GM23338 (cell line): Measurements from ENCODE around the gene RAB37. TPM values are rescaled to one million over a fixed set of nuclear protein-coding genes. Genes with fewer than 3 reads are reported as not detected.

ENCODE experiments used
- JUNB ChIP-seq: IDR thresholded peaks from one replicate; pipeline ENCODE4 v1.6.1; 2016; ENCODE audit warnings: antibody characterized with exemption; ENCODE audit not compliant: unreplicated experiment
- NANOG ChIP-seq: IDR thresholded peaks from 2 replicates; pipeline ENCODE4 v1.6.1; 2016; ENCODE audit warnings: antibody characterized with exemption, borderline replicate concordance
- POLR2AphosphoS5 ChIP-seq: IDR thresholded peaks from 2 replicates; pipeline ENCODE4 v1.6.1; 2016; ENCODE audit warnings: antibody characterized with exemption, low read depth
- STAT1 ChIP-seq: IDR thresholded peaks from one replicate; pipeline ENCODE4 v1.6.1; 2016; ENCODE audit warnings: antibody characterized with exemption; ENCODE audit not compliant: unreplicated experiment
- polyA plus RNA-seq: library from polyadenylated mRNA; unstranded; fragments of >200 nt; fragmentation: Nextera tagmentation; extraction: Ambion mirVana; gene quantifications from 2 replicates; pipeline ENCODE4 v1.2.1, GENCODE V29; 2016
- total RNA-seq: library from RNA; depleted of rRNA; stranded (reverse); fragments of >200 nt; shearing (Covaris generic); gene quantifications from 2 replicates; pipeline ENCODE4 v1.2.3, GENCODE V29; 2014
- TF ChIP-seq, protein P1 (sequence below): fragments of 250-450 bp; sonication (Bioruptor Pico); IDR thresholded peaks from 2 replicates; pipeline ENCODE4 v1.5.0; 2020; ENCODE audit warnings: mild to moderate bottlenecking, moderate library complexity
- TF ChIP-seq, protein P2 (sequence below), 2 experiments: fragments of 200-600 bp in 1 of 2; sonication (generic) in 1 of 2; conservative IDR thresholded peaks; 2 replicates each; pipeline versions ENCODE4 v1.5.1 to v1.6.1; 2016 to 2017; ENCODE audit warnings: antibody characterized with exemption in 2 of 2, low read depth in 2 of 2, mild to moderate bottlenecking in 2 of 2, moderate library complexity in 1 of 2
- TF ChIP-seq, protein P3 (sequence below): IDR thresholded peaks from one replicate; pipeline ENCODE4 v1.6.1; 2018; ENCODE audit warnings: antibody characterized with exemption; ENCODE audit not compliant: unreplicated experiment

Gene RAB37
- total and polyA plus RNA-seq, 2 experiments from 2014 or later = 3.3 to 5.2 TPM

DNA sequence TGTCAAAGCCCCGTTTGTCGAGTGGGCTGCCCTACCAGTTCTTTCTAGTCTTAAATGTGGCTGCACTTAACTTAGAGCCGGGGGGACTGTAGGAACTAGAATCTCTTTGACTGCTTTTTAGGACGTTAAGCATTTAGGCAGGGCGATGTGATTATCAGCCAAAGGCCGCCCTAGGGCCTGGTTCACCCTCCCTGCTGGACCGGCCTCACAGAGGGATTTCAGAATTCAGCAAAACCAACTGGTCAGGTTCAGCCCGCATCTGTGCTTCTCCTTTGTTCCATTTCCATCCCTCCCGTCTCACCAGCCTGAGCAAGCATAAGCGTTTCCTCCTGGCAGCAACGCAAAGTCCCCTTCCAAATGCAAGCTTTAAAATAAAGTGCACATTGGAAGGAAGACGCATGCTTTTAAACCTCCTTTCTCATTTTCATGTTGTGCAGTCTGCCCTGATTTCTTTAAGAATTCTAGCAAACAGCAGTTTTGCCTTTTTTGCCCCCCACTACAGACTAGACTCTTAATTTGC, 55.6 kb downstream of the RAB37 start (continued):
- TF ChIP-seq, protein P1, sequence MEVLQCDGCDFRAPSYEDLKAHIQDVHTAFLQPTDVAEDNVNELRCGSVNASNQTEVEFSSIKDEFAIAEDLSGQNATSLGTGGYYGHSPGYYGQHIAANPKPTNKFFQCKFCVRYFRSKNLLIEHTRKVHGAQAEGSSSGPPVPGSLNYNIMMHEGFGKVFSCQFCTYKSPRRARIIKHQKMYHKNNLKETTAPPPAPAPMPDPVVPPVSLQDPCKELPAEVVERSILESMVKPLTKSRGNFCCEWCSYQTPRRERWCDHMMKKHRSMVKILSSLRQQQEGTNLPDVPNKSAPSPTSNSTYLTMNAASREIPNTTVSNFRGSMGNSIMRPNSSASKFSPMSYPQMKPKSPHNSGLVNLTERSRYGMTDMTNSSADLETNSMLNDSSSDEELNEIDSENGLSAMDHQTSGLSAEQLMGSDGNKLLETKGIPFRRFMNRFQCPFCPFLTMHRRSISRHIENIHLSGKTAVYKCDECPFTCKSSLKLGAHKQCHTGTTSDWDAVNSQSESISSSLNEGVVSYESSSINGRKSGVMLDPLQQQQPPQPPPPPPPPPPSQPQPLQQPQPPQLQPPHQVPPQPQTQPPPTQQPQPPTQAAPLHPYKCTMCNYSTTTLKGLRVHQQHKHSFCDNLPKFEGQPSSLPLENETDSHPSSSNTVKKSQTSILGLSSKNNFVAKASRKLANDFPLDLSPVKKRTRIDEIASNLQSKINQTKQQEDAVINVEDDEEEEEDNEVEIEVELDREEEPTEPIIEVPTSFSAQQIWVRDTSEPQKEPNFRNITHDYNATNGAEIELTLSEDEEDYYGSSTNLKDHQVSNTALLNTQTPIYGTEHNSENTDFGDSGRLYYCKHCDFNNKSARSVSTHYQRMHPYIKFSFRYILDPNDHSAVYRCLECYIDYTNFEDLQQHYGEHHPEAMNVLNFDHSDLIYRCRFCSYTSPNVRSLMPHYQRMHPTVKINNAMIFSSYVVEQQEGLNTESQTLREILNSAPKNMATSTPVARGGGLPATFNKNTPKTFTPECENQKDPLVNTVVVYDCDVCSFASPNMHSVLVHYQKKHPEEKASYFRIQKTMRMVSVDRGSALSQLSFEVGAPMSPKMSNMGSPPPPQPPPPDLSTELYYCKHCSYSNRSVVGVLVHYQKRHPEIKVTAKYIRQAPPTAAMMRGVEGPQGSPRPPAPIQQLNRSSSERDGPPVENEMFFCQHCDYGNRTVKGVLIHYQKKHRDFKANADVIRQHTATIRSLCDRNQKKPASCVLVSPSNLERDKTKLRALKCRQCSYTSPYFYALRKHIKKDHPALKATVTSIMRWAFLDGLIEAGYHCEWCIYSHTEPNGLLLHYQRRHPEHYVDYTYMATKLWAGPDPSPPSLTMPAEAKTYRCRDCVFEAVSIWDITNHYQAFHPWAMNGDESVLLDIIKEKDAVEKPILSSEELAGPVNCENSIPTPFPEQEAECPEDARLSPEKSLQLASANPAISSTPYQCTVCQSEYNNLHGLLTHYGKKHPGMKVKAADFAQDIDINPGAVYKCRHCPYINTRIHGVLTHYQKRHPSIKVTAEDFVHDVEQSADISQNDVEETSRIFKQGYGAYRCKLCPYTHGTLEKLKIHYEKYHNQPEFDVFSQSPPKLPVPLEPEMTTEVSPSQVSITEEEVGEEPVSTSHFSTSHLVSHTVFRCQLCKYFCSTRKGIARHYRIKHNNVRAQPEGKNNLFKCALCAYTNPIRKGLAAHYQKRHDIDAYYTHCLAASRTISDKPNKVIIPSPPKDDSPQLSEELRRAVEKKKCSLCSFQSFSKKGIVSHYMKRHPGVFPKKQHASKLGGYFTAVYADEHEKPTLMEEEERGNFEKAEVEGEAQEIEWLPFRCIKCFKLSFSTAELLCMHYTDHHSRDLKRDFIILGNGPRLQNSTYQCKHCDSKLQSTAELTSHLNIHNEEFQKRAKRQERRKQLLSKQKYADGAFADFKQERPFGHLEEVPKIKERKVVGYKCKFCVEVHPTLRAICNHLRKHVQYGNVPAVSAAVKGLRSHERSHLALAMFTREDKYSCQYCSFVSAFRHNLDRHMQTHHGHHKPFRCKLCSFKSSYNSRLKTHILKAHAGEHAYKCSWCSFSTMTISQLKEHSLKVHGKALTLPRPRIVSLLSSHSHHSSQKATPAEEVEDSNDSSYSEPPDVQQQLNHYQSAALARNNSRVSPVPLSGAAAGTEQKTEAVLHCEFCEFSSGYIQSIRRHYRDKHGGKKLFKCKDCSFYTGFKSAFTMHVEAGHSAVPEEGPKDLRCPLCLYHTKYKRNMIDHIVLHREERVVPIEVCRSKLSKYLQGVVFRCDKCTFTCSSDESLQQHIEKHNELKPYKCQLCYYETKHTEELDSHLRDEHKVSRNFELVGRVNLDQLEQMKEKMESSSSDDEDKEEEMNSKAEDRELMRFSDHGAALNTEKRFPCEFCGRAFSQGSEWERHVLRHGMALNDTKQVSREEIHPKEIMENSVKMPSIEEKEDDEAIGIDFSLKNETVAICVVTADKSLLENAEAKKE (CRISPR knock-in tag) = no peak
- no peak for TF ChIP-seq POLR2AphosphoS5
- TF ChIP-seq JUNB = no peak
- no peak for TF ChIP-seq STAT1
- TF ChIP-seq, protein P2, sequence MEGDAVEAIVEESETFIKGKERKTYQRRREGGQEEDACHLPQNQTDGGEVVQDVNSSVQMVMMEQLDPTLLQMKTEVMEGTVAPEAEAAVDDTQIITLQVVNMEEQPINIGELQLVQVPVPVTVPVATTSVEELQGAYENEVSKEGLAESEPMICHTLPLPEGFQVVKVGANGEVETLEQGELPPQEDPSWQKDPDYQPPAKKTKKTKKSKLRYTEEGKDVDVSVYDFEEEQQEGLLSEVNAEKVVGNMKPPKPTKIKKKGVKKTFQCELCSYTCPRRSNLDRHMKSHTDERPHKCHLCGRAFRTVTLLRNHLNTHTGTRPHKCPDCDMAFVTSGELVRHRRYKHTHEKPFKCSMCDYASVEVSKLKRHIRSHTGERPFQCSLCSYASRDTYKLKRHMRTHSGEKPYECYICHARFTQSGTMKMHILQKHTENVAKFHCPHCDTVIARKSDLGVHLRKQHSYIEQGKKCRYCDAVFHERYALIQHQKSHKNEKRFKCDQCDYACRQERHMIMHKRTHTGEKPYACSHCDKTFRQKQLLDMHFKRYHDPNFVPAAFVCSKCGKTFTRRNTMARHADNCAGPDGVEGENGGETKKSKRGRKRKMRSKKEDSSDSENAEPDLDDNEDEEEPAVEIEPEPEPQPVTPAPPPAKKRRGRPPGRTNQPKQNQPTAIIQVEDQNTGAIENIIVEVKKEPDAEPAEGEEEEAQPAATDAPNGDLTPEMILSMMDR (conservative IDR thresholded peaks at IDR 0.05; ENCODE audit: low read depth in 2 of 2) = no peak
- TF ChIP-seq, protein P3, sequence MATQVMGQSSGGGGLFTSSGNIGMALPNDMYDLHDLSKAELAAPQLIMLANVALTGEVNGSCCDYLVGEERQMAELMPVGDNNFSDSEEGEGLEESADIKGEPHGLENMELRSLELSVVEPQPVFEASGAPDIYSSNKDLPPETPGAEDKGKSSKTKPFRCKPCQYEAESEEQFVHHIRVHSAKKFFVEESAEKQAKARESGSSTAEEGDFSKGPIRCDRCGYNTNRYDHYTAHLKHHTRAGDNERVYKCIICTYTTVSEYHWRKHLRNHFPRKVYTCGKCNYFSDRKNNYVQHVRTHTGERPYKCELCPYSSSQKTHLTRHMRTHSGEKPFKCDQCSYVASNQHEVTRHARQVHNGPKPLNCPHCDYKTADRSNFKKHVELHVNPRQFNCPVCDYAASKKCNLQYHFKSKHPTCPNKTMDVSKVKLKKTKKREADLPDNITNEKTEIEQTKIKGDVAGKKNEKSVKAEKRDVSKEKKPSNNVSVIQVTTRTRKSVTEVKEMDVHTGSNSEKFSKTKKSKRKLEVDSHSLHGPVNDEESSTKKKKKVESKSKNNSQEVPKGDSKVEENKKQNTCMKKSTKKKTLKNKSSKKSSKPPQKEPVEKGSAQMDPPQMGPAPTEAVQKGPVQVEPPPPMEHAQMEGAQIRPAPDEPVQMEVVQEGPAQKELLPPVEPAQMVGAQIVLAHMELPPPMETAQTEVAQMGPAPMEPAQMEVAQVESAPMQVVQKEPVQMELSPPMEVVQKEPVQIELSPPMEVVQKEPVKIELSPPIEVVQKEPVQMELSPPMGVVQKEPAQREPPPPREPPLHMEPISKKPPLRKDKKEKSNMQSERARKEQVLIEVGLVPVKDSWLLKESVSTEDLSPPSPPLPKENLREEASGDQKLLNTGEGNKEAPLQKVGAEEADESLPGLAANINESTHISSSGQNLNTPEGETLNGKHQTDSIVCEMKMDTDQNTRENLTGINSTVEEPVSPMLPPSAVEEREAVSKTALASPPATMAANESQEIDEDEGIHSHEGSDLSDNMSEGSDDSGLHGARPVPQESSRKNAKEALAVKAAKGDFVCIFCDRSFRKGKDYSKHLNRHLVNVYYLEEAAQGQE = no peak
- TF ChIP-seq NANOG = no peak
